A549 (cell line): ENCODE measurements around the gene PLPP3.

ENCODE experiments used
- BHLHE40 ChIP-seq: IDR thresholded peaks from 2 replicates; pipeline ENCODE4 v1.6.1; 2012; ENCODE audit warnings: low read depth, low read length, inconsistent platforms
- CTCF ChIP-seq: fragments of >200 bp; sonication (Bioruptor Twin); formaldehyde crosslinking; IDR thresholded peaks from 3 replicates; pipeline ENCODE4 v1.5.1; 2016

GRCh38 chr1:56496158-56496557, 83.2 kb downstream of the PLPP3 start:
- no peak for TF ChIP-seq BHLHE40
- no peak for TF ChIP-seq CTCF
